Pulmonary artery endothelial cell (primary cell): Measurements from ENCODE around the gene TMA7. TPM values are rescaled to one million over a fixed set of nuclear protein-coding genes. Genes with fewer than 3 reads are reported as not detected.

Experiments used
- DNase-seq: peaks from one replicate; pipeline ENCODE4 v3.0.0-alpha.2; 2011; ENCODE audit warnings: low read depth, low spot score
- total RNA-seq: library from RNA; depleted of rRNA; stranded (reverse); fragments of >200 nt; gene quantifications from 2 replicates; pipeline ENCODE4 v1.2.3, GENCODE V29; 2014

The TMA7 gene
- total RNA-seq, 1 donor from 2014 or later = 270 TPM

DNA sequence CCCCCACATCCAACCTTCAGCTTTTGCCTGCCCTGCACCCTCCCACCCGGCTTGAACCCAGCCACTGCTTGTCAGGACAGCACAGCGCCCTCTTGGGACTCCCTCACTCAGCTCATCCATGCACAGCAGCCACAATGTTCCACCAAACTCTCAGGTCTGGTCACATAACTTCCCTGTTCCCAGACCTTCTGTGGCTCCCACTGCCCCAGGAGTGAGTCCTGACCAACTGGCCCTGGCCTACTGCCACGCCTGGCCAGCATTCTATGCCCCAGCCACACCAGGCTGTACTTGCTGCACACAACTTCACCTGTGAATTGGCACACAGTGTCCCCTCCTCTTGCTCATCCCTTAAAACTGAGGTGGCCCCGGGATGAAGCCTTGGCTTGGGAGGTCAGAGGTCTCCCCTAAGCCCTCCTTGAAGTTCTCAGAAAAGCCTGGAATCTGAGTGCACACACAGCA lies 31.2 kb upstream of the TMA7 start:
- DNase-seq = no peak

DNA sequence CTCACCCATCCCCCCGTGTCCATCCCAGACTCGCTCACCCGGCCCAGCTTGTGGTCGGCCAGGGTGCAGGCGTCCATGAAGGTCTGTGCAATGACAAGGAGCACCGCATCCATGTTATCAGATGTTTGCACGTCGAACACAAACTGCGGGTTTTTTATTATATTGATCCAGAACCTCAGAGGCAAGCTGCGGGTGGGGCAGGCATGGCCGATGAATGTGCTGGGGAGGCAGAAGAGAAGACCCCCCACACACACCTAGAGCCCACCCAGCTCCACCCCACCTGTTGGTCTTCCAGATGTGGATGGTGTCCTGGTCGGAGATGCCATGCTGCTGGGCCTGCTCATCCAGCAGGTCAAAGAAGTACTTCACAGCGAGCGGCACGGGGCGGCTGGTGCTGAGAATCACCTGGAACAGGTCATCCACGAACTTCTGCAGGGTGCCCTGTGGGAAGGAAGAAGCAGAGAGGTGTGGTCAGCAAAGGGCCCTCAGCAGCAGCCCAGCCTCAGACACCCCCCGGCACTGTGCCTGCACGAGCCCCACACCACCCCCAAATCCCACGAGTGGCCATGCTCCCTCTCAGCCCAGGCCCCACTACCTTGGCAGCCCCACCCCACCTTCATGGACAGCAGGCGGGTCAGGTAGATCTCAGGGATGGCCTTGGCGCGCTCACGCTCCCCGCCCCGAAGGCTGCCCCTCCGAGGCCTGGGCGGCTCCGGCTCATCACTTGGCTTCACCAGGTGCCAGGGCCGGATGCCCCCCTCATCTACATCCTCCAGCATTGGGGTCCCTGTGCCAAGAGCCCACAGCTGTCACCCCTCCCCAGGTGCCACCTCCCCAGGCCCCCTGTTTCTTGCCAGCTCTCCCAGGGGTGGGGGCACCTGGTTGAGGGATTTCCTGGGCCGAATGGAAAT lies 30.5 kb upstream of the TMA7 start:
- no peak for DNase-seq

DNA sequence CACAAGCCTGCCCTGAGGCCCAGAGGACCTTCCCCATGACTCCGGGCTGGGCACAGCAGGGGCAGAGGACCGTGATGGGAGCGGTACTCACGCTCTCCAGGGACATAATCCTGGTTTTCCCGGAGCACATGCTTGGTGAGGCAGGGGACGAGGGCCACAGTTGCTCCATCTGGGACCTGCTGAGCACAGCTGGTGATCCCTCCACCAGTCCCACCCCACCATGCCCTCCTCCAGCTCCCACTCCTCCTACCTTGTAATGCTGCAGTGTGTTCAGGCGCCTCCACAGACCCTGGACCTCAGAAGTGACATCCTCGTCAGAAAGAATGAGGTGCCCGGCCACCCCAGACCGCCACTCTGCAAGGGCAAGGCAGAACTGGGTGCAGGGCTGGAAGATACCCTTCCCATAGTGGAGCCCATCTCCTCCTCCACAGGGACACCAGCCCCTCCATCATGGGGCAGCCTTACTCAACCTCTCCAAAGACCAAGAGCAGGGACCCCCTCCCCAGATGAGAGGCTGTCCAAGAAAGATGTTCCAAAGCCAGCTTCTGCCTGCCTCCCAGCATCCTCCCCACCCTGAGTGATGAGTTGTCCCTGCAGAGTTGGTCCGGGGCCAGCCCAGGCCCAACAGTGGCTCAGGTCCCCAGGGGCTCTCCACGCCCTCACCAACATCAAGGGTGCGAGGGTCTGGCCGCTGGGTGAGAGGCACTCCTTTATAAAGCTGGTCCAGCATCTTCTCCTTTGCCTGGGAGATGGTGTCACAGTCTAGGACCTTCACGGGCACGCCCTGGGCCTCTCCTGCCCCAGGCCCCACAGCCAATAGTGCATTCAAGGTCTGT lies 29.6 kb upstream of the TMA7 start:
- DNase-seq = no peak

DNA sequence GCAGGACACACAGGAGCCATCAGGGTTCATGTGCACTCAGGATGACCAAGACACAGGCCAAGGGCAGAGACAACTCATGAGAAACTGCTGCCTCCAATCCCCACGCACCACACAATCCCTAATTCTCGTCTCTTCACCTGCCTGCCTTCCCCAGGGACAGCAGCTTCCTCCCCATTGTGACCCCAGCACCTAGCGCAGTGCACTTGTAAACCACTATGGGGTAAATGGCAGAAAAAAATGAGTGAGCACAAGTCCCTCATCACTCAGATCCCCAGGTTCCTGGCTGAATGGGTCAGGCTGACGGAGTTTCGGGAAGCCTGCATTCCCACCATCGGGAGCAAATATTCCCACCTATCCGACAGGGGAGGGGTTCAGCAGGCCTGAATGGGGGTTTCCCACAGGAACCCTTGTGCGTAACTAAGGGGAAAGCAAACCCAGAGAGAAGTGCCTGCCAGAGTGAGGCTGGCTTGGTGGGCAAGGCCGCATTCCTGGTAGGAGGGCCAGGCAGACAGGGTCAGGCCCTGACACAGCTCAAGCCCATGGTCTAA lies 28.9 kb upstream of the TMA7 start:
- no peak for DNase-seq

DNA sequence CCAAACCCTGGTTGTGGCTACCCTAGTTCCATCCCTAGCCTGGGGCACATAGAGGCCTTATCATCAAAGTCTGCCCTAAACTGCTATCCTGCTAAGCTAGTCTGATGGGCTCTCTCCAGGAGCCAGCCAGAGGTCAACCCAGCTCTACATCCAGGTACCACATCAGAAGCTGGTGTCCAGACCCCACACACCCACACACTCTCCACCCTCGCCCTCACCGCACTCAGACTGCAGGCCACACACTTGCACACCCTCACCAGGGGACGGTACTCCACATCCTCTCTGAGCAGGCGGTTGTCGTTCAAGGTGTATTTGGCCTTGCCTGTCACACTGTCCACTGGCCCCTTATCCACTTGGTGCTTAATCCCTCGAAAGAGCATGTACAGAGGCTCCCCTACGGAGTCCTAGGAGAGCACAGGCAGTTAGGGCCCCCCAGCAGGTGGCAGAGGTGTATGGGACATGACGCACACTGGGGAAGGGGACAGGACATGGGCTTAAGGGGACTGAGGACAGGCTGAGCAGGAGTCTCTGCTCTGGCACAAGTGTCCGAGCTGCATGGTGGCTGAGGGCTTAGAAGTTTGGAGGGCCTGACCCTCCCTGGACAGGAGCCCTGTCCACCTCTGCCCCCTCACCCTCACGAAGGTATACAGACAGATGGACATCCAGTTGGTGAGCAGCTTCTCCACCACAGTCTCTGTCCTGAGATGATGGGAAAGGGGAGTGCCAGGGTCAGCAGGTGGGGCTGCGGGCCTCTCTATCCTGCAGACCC lies 28.3 kb upstream of the TMA7 start:
- DNase-seq = no peak

DNA sequence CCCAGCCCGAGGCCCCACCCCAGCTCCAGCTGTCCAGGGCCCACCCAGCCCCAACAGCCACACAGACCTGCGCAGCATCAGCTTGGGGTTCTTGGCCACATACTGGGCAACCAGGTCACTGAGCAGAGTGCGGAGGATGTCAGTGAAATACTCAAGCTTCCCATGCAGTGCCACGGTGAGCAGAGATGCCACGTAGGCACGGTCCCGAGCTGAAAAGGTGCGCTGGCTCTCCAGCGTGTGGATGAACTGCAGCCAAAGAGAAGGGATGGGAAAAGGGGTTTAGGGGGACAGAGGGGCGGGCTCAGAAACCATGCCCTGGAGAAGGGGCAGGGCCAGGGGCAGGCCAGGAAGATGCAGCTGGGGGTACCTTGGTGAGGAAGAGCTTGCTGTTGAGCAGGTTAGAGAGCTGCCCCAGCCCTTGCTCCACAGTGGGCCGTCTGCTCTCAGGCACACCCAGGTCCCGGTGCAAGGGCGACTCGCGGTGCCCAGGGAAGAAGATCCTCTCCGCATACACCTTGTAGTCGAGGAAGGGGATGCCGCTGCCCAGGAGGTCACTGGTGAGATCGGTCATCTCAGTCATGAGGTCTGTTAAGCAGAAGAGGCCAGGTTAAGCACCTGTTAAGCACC lies 27.6 kb upstream of the TMA7 start:
- no peak for DNase-seq

DNA sequence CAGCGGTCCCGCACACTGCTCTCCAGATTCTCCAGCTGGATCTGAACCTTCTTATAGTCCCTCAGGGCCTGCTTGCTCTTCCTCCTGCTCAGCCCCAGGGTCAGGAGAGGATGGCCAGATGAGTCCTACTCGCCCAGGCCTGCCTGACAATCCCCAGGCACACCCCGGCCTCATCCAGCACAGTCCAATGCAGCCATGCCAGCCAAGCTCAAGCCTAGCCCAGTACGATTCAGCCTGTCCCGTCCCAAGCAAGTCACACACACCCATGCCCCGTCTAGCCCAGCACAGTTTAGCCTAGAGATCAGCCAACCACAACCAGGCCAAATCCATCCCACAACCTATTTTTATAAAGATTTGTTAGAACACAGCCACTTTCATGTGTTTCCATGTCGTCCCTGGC lies 27.0 kb upstream of the TMA7 start:
- no peak for DNase-seq

DNA sequence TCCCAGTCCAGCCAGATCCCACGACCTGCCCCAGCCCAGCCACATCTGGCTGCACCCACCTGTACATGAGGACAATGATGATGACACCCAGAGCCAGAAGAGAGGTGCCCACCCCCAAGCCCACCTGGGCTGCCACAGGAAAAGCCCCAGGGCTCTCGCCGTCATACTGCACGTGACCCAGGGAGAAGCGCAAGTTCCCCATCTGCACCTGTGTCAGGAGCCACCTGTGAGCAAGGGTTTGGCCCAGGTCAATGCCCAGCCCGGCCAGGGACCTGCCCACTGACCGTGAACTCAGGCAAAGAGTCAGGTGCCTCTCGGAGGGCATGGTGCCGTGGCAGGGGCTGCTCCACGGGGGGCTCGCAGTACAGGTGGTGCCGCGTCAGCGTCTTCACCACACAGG lies 26.4 kb upstream of the TMA7 start:
- no peak for DNase-seq

DNA sequence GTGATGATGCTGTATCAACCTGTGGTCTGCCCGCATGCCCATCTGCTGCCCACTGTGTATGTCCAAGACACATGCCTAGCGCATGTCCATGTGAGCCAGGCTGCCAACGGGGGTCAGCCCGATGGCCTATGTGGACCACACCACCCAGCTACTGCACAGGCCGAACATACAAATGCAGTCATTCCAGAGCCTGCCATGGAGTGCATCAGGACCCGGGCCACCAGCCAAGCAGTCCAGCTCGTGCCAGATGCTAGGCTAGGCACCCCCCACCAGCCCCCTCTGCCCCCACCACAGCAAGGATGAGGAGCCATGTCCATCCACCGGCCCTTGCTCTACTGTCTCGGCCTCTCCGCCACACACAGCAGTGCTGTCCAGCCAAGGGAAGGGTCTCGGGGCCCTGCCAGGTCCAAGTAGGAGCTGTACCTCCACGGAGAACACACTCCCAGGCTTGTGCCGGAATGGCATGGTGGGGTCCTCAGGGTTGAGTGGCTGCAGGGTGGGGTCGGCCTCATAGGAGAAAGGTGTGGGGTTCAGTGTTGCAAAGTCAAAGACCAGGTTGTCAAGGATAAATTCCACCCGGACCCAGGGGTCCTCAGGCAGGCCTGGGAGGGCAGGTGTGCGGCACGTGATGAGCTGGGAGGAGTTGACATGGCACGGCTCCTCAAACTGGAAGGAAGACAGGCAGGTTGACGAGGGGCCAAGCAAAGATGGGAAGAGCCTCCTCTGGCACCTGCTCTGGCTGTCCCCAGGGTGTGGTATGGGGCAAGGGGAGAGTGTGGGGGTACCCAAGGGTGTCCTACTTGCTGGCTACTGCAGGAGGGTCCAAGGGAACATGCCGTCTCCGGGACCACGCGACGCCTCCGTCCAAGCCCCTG lies 25.4 kb upstream of the TMA7 start:
- no peak for DNase-seq

DNA sequence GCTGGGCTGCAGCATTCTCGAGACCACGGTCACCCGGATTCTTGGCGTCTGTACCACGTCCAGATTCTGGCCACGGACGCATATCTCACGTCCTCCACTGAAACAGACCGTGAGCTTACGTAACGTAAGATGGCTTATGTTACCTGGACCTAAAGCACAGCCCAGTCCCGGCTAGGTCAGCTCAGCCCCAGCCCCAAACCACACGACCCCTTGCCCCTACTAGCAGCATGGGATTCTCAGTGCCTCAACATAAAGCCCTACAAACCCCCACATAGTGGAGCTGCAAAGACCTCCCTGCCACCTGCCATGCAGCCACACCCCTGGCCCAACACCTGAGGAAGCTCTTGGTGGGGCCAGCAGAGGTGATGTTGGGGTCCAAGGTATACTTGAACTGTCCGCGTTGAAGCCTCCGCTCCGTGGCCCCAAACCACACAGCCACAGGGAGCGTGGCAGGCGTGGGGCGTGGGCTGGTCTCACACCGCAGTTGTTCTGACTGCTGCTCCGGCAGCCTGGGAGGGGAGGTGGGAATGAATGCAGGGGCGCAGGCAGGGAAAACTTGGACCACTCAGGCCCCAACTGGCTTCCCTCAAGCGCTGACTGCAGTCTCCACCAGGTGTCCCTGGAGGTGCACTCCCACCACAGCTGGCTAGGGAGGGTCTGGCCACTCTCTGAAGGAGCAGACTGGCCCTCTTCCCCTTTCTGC lies 24.7 kb upstream of the TMA7 start:
- DNase-seq = no peak

DNA sequence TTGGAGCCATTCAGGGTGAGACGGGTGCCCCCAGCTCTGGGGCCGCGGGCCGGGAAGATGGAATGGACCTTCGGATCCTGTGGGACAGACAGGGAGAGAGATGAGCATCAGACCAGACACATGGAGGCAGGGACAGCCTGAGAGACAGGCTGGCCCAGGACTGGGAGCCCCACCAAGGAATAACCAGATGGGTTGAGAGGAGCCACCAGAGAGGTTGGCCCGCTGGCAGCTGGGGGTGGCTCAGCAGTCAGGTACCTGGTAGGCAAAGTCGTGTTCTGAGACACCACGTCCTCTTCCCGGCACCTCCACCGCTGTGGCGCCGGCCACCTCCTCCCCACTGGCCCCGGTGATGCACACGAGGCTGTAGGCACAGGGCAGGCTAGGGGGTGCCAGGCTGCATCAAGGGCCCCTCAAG lies 24.0 kb upstream of the TMA7 start:
- no peak for DNase-seq

DNA sequence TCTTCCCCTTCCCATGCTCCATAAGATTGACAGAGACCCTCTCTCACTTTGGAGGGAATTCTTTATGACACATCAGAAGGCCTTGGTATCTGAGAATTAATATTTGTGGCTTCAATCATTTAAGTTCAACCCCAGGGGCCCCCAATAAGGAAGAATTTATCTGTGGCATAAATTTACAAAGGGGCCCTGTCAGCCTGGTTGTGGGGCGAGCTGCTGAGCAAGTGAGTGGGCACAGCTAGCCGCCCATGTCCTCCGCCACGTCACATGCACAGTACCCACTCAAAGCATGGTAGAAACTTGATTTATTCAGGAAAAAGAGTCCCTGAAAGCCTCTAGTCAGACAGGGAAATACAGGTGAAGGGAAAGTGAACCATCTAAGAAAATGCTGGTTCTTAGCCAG lies 23.5 kb upstream of the TMA7 start:
- no peak for DNase-seq

DNA sequence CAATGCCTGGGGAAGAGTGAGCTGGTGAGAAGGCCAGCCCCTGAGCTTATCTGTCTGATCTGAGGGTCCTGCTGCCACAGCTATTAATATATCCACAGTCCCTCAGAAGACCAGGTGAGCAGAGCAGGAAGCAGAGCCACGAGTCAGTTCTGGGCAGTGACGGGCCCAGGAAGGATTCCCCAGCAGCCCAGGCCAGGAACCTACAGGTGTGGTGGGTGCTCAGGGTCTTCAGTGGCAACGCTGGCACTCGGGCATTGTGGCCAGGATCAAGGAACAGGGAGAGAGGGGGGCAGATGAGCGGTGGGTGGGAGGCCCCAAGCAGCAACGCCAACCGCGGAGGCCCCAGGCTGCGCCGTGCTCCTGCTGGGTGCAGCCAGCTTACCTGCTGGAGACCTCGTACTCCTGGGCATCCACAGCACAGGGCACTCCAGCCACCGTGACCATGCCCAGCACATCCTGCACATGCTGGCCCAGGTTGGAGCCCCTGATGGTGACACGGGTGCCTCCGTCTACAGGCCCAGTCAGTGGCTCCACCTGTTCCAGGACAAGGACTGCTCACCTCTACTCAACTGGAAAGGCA lies 22.4 kb upstream of the TMA7 start:
- no peak for DNase-seq

DNA sequence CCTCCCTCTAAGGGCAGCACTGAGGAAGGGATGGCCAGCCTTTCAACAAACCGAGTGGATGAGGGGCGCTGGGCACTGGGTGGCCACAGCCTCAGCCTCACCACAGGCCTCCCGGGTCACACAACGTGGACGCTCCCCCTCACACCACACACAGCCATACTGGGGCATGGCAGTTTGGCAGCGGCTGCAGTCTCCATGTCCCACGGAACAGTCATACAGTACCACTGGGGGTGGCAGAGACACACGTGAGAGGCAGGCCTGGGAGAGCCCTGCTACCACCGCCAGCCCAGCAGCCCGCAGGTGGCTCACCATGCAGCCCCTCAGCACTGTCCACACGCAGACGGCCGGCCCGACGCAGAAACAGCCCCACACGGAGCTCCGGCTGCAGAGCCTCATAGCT lies 21.9 kb upstream of the TMA7 start:
- no peak for DNase-seq

DNA sequence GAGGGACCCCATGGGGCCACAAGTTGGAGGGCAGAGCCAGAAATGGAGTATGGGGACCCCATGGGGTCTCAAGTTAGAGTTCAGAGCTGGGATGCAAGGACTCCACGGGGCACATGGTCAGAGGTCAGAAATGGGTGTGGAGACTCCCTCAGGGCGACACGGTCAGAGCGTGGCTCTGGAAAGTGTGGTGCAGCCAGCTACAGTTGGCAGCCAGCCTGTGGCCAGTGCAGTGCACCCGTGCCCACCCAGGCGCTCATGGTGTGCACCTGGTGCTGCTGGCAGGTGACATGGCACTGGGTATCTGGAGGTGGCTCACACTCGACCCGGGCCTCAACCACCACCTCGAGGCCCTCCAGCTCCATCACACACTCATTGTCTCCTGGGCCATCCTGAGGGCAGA lies 21.4 kb upstream of the TMA7 start:
- DNase-seq = no peak

DNA sequence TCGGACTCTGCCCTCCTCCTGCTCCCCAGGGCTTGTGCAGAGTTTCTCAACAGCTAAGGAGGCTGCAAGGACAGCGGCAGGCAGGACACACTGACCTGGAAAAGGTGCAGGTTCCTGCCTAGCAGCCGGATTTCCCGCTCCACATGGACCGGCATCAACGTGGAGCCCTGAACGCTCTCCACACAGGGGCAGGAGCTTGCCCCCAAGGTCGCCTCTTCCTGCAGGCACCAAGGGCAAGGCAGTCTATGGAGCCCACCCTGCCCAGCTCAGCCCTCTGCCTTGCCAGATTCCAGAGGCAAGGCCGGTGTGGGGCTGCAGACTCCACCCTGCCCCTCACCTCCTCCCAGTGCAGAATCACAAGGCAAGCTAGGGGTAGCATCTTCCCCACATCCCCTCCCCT lies 20.9 kb upstream of the TMA7 start:
- DNase-seq = no peak

DNA sequence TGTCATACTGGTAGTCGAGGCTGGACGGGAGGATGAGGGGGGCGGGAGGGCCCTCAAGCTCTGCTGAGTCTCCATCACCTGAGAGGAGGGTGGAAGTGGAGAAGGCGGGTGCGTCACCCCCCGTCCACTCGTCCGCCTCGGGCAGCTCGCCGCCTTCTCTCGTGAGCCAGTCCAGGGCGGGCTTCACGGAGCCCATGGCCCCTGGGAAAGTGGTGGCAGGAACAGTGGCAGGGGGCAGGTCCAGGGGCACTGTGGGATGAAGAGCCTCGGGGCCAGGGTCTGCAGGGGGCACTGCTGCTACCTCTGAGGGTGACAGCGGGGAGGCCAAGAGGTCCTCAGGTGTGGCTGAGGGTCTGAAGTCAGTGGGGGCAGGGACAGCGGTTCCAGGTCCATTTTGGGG lies 20.5 kb upstream of the TMA7 start:
- no peak for DNase-seq

DNA sequence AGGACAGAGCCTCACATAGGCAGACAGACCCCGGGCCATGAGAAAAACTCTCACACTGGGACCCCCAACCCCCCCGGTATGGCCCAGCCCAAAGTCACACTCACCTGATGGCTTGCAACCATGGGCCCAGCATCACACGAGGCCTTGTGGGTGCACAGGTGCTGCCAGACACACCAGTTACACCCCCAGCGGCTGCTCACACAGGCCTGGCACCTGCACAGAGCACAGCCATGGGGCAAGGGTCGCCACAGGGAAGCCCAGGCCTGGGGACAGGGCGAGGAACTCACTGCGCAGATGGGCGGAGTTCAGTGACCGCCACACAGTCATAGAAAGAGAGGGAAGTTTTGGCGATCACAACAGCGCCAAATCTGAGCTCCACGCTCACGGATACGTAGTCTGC lies 19.5 kb upstream of the TMA7 start:
- DNase-seq = no peak

DNA sequence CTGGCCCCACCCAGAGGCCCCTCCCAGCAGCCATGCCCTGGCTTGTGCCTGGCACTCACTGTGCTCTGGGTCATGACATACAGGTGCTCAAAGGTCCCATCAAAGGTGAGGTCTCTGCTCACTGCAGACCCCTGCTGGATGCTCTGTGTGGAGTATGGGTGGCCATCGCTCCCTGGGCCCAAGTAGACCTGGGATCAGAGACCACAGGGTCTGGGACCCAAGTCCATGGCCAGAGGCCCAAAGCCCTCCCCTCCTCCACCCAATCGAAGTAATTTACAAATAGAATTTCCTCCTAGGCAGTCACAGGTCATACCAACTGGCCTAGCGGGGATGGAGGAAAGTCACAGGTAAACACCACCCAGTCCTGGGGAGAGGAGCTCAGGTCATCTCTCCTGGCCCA lies 17.8 kb upstream of the TMA7 start:
- no peak for DNase-seq
